ENCODE measurements around the gene GPA33. TPM values are rescaled to one million over a fixed set of nuclear protein-coding genes. Genes with fewer than 3 reads are reported as not detected.

Gene GPA33
- total and polyA plus RNA-seq, 10 of the 15 experiments (the other 5 are each of a cell fraction or from before 2014, with no cell fraction given), result 0.09 to 0.27 (median 0.21) TPM; not detected in 1

DNA sequence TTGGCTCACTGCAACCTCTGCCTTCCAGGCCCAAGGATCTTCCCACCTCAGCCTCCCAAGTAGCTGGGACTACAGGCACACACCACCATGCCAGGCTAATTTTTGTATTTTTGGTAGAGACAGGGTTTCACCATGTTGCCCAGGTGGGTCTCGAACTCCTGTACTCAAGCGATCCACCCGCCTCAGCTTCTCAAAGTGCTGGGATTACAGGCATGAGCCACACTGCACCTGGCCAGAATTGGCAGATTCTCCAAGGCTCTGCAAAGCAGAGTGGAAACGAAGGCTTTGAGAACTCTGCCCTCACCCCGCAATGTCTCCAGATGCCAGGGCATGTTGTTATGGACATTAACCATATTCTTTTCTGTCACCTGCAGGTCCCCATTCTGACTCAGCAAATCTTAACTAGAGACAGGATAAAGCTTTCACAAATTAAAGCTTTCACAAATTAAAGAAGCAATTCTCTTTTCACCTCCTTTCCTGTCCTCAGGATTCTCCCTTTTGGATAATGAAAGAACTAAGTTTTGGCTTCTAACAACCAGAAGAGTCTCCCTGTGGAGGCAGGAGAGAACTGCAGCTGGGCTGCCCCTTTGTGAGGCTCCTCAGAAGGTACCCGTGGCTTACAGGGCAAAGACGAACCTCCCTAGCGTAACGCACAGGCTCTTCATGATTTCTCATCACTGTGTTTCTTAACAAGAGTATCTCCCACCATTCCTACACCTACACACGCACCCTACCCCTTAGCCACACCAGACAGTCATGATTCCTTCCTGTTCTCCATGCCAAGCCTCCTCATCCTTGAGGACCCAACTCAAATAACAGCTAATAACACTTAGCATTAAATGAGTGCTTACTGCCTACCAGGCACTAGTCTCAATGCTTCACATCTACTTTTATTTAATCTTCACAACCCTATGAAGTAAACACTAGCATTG is 29.8 kb downstream of the GPA33 start:
- Histone ChIP-seq H4K20me1 (ENCODE audit: control insufficient read depth, insufficient read depth) (no peaks in the 10 kb centered on the region), H3K36me3 (ENCODE audit: control insufficient read depth in 2 of 2, insufficient read depth in 2 of 2, low read length in 1 of 2) (no peaks in the 10 kb centered on the region), H3K9ac (ENCODE audit: control insufficient read depth, insufficient read depth, low read length) (no peak overlapping the region), H3K27me3 (replicated peaks in 1 of 2; ENCODE audit: control insufficient read depth in 2 of 2, insufficient read depth in 2 of 2, low read length in 1 of 2) (no peaks in the 10 kb centered on the region), H3K4me1 (ENCODE audit: control insufficient read depth, insufficient read depth, low read length) (0 out of 2 replicates have a peak, but pooled peaks cover 3% of the 10 kb centered on the region), H3K79me2 (ENCODE audit: control insufficient read depth, insufficient read depth, low read length) (no peaks in the 10 kb centered on the region), H3K4me2 (ENCODE audit: control insufficient read depth, insufficient read depth) (no peak overlapping the region), H3K9me3 (replicated peaks; ENCODE audit: control insufficient read depth, insufficient read depth, low read length) (no peaks in the 10 kb centered on the region), H3K4me3 (no peak overlapping the region), H2AFZ (ENCODE audit: control insufficient read depth, low read depth, low read length) (no peak overlapping the region), H3K27ac (ENCODE audit: control insufficient read depth, insufficient read depth) (no peak overlapping the region)
- ATAC-seq, result peak; percentile 52
- CTCF ChIA-PET, result interaction anchor here (0.5 to 18.3 kb wide), 53 partner anchors 8 to 707 kb away, joined by 3 to 734 read pairs (median 5); partner anchors contain the start of genes CREG1, POU2F1 and STYXL2
- SMC1A ChIA-PET (ENCODE audit: uncharacterized antibody, unreplicated experiment), result interaction anchor here (0.7 to 10.4 kb wide), 12 partner anchors 10 to 472 kb away, joined by 3 to 384 read pairs (median 4); partner anchors contain the start of gene POU2F1
- BruUV-seq (replicated peaks), result no TSS peak
- intact Hi-C loops (cut with micrococcal nuclease; ENCODE audit: unreplicated experiment), result no loop called here
- 59% methylated on average over 10 of the region's 10 CpGs for WGBS (ENCODE audit: insufficient coverage, insufficient replicate concordance, low lambda C conversion rate, missing lambda C conversion rate)
- POLR2A ChIA-PET, result interaction anchor here (0.8 to 1.9 kb wide), 3 partner anchors 145 to 150 kb away, joined by 3 to 9 read pairs (median 3); no protein-coding TSS in a partner anchor
- no peak for DNase-seq (ENCODE audit: low read depth, low spot score)
- RAD21 ChIA-PET (ENCODE audit: unreplicated experiment), result interaction anchor here (0.8 to 7.8 kb wide), 10 partner anchors 10 to 495 kb away, joined by 3 to 305 read pairs (median 5); partner anchors contain the start of gene POU2F1
- in situ Hi-C loops (cut with MboI), result no loop called here
- FAIRE-seq, result no peak
- no peak for TF ChIP-seq RB1 (IDR thresholded peaks at IDR 0.05; ENCODE audit: borderline replicate concordance)
- no peak for TF ChIP-seq SMAD1 (IDR thresholded peaks at IDR 0.05; ENCODE audit: low read depth, partially characterized antibody)
- TF ChIP-seq, protein P1, sequence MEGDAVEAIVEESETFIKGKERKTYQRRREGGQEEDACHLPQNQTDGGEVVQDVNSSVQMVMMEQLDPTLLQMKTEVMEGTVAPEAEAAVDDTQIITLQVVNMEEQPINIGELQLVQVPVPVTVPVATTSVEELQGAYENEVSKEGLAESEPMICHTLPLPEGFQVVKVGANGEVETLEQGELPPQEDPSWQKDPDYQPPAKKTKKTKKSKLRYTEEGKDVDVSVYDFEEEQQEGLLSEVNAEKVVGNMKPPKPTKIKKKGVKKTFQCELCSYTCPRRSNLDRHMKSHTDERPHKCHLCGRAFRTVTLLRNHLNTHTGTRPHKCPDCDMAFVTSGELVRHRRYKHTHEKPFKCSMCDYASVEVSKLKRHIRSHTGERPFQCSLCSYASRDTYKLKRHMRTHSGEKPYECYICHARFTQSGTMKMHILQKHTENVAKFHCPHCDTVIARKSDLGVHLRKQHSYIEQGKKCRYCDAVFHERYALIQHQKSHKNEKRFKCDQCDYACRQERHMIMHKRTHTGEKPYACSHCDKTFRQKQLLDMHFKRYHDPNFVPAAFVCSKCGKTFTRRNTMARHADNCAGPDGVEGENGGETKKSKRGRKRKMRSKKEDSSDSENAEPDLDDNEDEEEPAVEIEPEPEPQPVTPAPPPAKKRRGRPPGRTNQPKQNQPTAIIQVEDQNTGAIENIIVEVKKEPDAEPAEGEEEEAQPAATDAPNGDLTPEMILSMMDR (IDR thresholded peaks at IDR 0.05 in 2 of 3, conservative IDR thresholded peaks at IDR 0.05 in 1 of 3; ENCODE audit: control insufficient read depth in 2 of 3, extremely low read depth in 1 of 3, insufficient read depth in 1 of 3, low read depth in 3 of 3, low read length in 3 of 3), result peak in 2 of 3 experiments; percentile 26 to 29; a peak in 2 of 6 replicates
- no peak for TF ChIP-seq TCF7 (IDR thresholded peaks at IDR 0.05; ENCODE audit: borderline replicate concordance)
- 0 out of 2 replicates have a peak, but pooled peaks have one; percentile 10 for TF ChIP-seq RAD21 (IDR thresholded peaks at IDR 0.05; ENCODE audit: insufficient read depth, low read depth, low read length)
- no peak for TF ChIP-seq SUZ12 (IDR thresholded peaks at IDR 0.05; ENCODE audit: unreplicated experiment)
- TF ChIP-seq BACH1 (IDR thresholded peaks at IDR 0.05; ENCODE audit: borderline replicate concordance), result no peak
- no peak for TF ChIP-seq NFIC (IDR thresholded peaks at IDR 0.05; ENCODE audit: low read depth, low read length)
- no peak for TF ChIP-seq BHLHE40 (IDR thresholded peaks at IDR 0.05; ENCODE audit: borderline replicate concordance in 1 of 2, low read depth in 2 of 2, low read length in 1 of 2)
